GM10266 (cell line): ENCODE data around the gene CIITA.

Experiments used
- DNase-seq: peaks from one replicate; pipeline ENCODE4 v3.0.0; 2012; ENCODE audit errors: extremely low spot score
- CTCF ChIP-seq: IDR thresholded peaks from 2 replicates; pipeline ENCODE4 v1.5.1; 2012; ENCODE audit warnings: mild to moderate bottlenecking, low read depth; ENCODE audit not compliant: control insufficient read depth, insufficient read depth; ENCODE audit errors: missing control alignments

Gene CIITA

DNA sequence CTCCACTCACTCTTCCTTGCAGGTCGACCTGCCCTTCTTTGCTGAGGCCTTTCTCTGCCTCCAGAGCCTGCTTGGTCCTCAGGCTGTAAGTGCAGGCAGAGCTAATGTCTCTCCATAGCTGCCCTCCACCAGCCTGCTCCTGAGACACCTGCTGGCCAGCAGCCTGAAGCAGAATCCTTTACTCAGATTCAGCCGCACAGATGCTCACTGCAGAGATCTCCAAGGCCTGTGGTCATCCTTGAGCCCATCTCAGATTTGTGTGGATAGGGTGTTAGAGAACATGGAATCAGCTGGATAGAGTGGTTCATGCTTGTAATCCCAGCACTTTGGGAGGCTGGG is 53.7 kb downstream of the CIITA start:
- TF ChIP-seq CTCF = peak; percentile 14
- no peak for DNase-seq

DNA sequence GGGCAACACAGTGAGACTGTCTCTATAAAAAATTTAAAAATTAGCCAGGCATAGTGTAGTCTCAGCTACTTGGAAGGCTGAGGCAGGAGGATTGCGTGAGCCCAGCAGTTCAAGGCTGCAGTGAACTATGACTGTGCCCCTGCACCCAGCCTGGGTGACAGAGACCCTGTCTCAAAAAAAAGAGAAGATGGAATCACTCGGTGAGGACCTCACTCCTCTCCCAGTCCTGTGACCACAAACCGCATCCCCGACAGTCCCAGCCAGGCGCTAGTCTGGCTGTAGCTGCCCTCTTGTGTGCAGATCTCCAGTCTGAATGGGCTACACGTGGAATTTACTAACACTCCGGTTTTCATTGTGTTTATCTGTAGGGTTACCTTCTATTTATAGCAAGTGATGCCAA is 54.1 kb downstream of the CIITA start:
- no peak for TF ChIP-seq CTCF
- DNase-seq = no peak

DNA sequence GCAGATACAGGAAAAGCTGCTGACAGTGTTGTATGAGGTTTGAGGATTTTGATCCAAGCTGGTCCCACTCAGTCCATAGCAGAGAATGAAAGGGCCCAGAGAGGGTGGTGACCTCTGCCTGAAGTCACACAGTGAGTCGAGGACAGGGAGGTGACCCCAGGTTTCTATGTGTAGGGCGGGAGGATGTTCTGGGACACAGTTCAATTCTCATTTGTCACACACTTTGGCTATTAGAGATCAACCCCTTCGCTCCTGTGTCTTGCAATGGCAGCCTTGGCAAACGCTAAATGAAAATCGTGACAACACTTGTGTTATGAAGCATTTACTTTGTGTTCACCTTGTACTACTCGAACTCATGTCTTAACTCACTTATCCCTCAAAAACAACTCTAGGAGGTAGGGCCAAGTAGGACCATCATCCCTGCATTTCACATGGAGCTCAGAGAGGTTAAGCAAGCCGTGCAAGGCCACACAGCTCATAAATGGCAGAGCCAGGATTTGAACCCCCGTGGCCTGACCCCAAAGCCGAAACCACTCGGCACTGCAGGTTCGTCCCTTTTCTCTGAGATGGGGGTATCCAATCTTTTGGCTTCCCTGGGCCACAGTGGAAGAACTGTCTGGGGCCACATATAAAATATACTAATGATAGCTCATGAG is 55.1 kb downstream of the CIITA start:
- no peak for TF ChIP-seq CTCF
- DNase-seq = no peak

DNA sequence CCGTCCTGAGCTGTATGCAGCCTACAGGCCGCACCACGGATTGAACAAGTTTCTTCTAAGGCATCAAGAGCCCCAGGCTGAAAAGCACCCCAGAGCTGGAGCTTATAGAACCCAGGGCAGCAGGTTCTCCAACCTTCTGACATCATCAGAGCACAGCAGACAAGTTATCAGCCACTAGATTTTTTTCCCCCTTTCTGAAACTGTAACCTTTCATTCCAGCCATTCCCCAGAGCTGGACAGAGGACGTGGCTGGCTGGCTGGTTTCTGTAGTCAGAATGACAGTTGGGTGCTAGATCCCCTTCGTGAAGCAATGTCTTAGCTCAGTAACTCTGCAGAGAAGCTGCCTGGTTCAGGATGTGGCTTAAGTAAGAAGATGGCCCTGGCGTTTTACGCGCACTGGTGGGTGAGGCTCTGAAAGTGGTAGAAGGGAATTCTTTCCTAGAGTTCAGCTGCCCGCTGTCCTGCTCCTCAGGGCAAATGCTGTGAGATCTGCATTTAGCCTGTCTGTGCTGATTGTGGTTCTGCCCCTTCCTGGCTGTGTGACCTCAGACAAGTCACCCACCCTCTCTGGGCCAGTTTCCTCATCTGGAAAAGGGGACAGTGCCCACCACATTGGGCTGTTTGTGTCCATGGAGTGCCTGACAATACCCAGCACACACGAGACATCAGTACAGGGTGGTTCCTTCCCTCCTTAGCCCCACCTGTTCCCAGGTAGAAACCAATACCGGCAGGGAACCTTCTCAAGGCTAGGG is 56.1 kb downstream of the CIITA start:
- no peak for TF ChIP-seq CTCF
- DNase-seq = no peak

DNA sequence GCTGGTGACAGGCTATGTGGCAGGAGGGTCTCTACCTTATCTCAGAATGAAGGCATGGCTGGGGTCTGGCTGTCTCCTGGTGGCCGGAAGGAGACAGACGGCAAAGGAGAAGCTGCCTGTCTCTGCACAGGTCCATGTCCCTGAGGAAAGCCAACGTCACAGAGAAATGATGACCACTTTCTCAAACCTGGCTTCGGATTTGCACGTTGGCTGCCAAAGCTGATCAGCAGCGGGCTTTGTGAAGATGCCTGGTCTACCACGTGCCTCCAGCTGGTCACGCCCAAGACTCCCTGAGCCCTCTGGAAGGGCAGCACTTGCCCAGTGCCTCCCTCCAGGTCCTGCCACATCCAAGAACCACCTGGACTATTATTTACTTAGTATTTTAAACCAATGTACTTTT is 56.9 kb downstream of the CIITA start:
- TF ChIP-seq CTCF = no peak
- DNase-seq = no peak

GRCh38 chr16:10934325-10935107 is 57.5 kb downstream of the CIITA start:
- DNase-seq = no peak
- TF ChIP-seq CTCF = no peak

- DNase-seq = no peak
These were observed 58.4 kb downstream of the CIITA start for GRCh38 chr16:10935226-10935915.

More at GRCh38 chr16:10935226-10935915, 58.4 kb downstream of the CIITA start:
- no peak for TF ChIP-seq CTCF
